GM21390 (cell line): ENCODE data around the gene PIK3CA.
"Not testable (repeated sequence)": the region's sequence is repeated elsewhere in the genome, so short reads cannot be mapped to it uniquely, and the experiment has no call there.

ENCODE experiments used
- ATAC-seq: cut with Tn5 transposase; IDR thresholded peaks from one replicate; pipeline ENCODE4 v1.9.1; 2021; ENCODE audit not compliant: unreplicated experiment

Gene PIK3CA

GRCh38 chr3:179196098-179196497, 47.9 kb downstream of the PIK3CA start:
- peak; percentile 90 for ATAC-seq

- ATAC-seq = no peak
These were observed 48.5 kb downstream of the PIK3CA start for GRCh38 chr3:179196700-179197099.

GRCh38 chr3:179200790-179201189, 52.6 kb downstream of the PIK3CA start:
- no peak for ATAC-seq

GRCh38 chr3:179215550-179215949, 67.4 kb downstream of the PIK3CA start:
- ATAC-seq = not testable (repeated sequence)

- ATAC-seq = not testable (repeated sequence)
These were observed 70.1 kb downstream of the PIK3CA start for GRCh38 chr3:179218213-179218612.

- ATAC-seq = no peak
These were observed 75.4 kb downstream of the PIK3CA start for GRCh38 chr3:179223548-179223947.

GRCh38 chr3:179224584-179224983, 76.4 kb downstream of the PIK3CA start:
- no peak for ATAC-seq

- ATAC-seq = no peak
These were observed 79.2 kb downstream of the PIK3CA start for GRCh38 chr3:179227349-179227748.

- ATAC-seq = no peak
These were observed 81.0 kb downstream of the PIK3CA start for GRCh38 chr3:179229177-179229576.

- no peak for ATAC-seq
These were observed 84.9 kb downstream of the PIK3CA start for GRCh38 chr3:179233043-179233442.

- ATAC-seq = no peak
These were observed 86.0 kb downstream of the PIK3CA start for GRCh38 chr3:179234199-179234598.

GRCh38 chr3:179236669-179237301, 88.6 kb downstream of the PIK3CA start:
- ATAC-seq = peak; percentile 81

GRCh38 chr3:179240299-179240698, 92.1 kb downstream of the PIK3CA start:
- ATAC-seq = peak; percentile 57

- not testable (repeated sequence) for ATAC-seq
These were observed 94.7 kb downstream of the PIK3CA start for GRCh38 chr3:179242859-179243258.

- ATAC-seq = no peak
These were observed 96.7 kb downstream of the PIK3CA start for GRCh38 chr3:179244878-179245277.

GRCh38 chr3:179247289-179248015, 99.3 kb downstream of the PIK3CA start:
- no peak for ATAC-seq

GRCh38 chr3:179250803-179251476, 102.8 kb downstream of the PIK3CA start, which contains the start of gene KCNMB3:
KCNMB3 (minus strand) TSS chr3:179251114; CDS start chr3:179250990, 124 bp downstream.
- no peak for ATAC-seq

- ATAC-seq = no peak
These were observed 108.7 kb downstream of the PIK3CA start for GRCh38 chr3:179256813-179257212.

GRCh38 chr3:179257742-179258141, 109.6 kb downstream of the PIK3CA start:
- not testable (repeated sequence) for ATAC-seq

- ATAC-seq = no peak
These were observed 110.7 kb downstream of the PIK3CA start for GRCh38 chr3:179258820-179259219.

- not testable (repeated sequence) for ATAC-seq
These were observed 112.0 kb downstream of the PIK3CA start for GRCh38 chr3:179259959-179260756.
